ENCODE measurements around the gene YTHDC1.

Gene YTHDC1

GRCh38 chr4:68372588-68372987 lies 22.7 kb upstream of the YTHDC1 start:
- DNase-seq, result no peak
- Histone ChIP-seq H3K27me3 (peaks cover 2% of the 10 kb centered on the region), H3K4me1 (no peaks in the 10 kb centered on the region), H3K4me3 (ENCODE audit: low read depth, low read length) (no peak overlapping the region), H3K9me3 (no peaks in the 10 kb centered on the region), H3K36me3 (no peaks in the 10 kb centered on the region)
- TF ChIP-seq CTCF (IDR thresholded peaks at IDR 0.05; ENCODE audit: low read depth, low read length), result no peak

- no peak overlapping the region for H3K4me3 ChIP-seq (ENCODE audit: low read depth, low read length)
- DNase-seq, result no peak
These were observed 19.4 kb upstream of the YTHDC1 start for GRCh38 chr4:68369142-68369805.

DNA sequence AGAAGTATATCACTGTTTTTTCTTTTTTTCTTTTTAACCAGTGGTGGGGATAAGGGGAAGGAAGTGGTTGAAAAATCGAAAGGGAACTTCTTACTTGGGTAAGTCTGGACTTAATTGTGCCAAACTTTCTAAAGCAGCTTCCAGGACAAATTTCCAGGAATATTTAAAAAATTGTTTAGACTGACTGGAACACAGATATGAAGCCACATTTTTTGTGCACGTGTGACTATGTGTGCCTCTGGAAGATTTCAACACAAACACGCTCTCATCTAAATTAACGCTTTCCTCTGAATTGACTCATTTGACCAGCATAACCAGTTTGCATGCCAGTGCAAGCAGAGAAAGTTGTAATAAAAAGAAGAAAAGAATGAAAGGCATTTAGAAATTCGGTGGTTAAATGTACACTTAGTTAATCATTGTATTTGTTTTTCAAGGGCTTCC lies 18.8 kb upstream of the YTHDC1 start:
- no peaks in the 10 kb centered on the region for H3K4me1 ChIP-seq
- no peak overlapping the region for H3K4me3 ChIP-seq (ENCODE audit: low read depth, low read length)
- no peak for DNase-seq
- TF ChIP-seq CTCF (IDR thresholded peaks at IDR 0.05; ENCODE audit: low read depth, low read length), result no peak
- no peaks in the 10 kb centered on the region for H3K9me3 ChIP-seq
- H3K27me3 ChIP-seq, result peaks cover 4% of the 10 kb centered on the region; the same call in 1 of the 2 replicates
- H3K36me3 ChIP-seq, result no peaks in the 10 kb centered on the region

More at GRCh38 chr4:68369142-68369805, 19.4 kb upstream of the YTHDC1 start:
- H3K9me3 ChIP-seq, result no peaks in the 10 kb centered on the region
- H3K4me1 ChIP-seq, result no peaks in the 10 kb centered on the region
- H3K36me3 ChIP-seq, result no peaks in the 10 kb centered on the region
- no peak for TF ChIP-seq CTCF (IDR thresholded peaks at IDR 0.05; ENCODE audit: low read depth, low read length)
- peaks cover 4% of the 10 kb centered on the region; the same call in 1 of the 2 replicates for H3K27me3 ChIP-seq

GRCh38 chr4:68367835-68368234 lies 17.9 kb upstream of the YTHDC1 start:
- Histone ChIP-seq H3K4me3 (ENCODE audit: low read depth, low read length) (no peak overlapping the region), H3K9me3 (no peaks in the 10 kb centered on the region), H3K27me3 (peaks cover 4% of the 10 kb centered on the region; the same call in 1 of the 2 replicates), H3K36me3 (no peaks in the 10 kb centered on the region), H3K4me1 (no peaks in the 10 kb centered on the region)
- no peak for DNase-seq
- TF ChIP-seq CTCF (IDR thresholded peaks at IDR 0.05; ENCODE audit: low read depth, low read length), result no peak

GRCh38 chr4:68366600-68366999 lies 16.7 kb upstream of the YTHDC1 start:
- Histone ChIP-seq H3K4me3 (ENCODE audit: low read depth, low read length) (no peak overlapping the region), H3K27me3 (peaks cover 4% of the 10 kb centered on the region; the same call in 1 of the 2 replicates), H3K4me1 (no peaks in the 10 kb centered on the region), H3K36me3 (no peaks in the 10 kb centered on the region), H3K9me3 (no peaks in the 10 kb centered on the region)
- no peak for DNase-seq
- TF ChIP-seq CTCF (IDR thresholded peaks at IDR 0.05; ENCODE audit: low read depth, low read length), result no peak

- no peak for TF ChIP-seq CTCF (IDR thresholded peaks at IDR 0.05; ENCODE audit: low read depth, low read length)
- no peaks in the 10 kb centered on the region for H3K9me3 ChIP-seq
- H3K4me3 ChIP-seq (ENCODE audit: low read depth, low read length), result no peak overlapping the region
- DNase-seq, result no peak
- H3K36me3 ChIP-seq, result no peaks in the 10 kb centered on the region
- H3K4me1 ChIP-seq, result no peaks in the 10 kb centered on the region
- H3K27me3 ChIP-seq, result peaks cover 4% of the 10 kb centered on the region; the same call in 1 of the 2 replicates
These were observed 15.2 kb upstream of the YTHDC1 start for GRCh38 chr4:68365068-68365467.
